ENCODE results near the gene TAT. TPM values are rescaled to one million over a fixed set of nuclear protein-coding genes. Genes with fewer than 3 reads are reported as not detected.

The TAT gene
- total RNA-seq, result 1 to 10 TPM in 1 of 3 donors, under 1 TPM in 2; 0.51 to 1.9 (median 0.72) TPM
- long read RNA-seq, donor 1, partial matches to known transcripts, result 1 of 1 reads
- long read RNA-seq, donor 1, other reads (novel, unspliced or antisense), result 0 of 1 reads
- long read RNA-seq, donor 2, result 0 reads

DNA sequence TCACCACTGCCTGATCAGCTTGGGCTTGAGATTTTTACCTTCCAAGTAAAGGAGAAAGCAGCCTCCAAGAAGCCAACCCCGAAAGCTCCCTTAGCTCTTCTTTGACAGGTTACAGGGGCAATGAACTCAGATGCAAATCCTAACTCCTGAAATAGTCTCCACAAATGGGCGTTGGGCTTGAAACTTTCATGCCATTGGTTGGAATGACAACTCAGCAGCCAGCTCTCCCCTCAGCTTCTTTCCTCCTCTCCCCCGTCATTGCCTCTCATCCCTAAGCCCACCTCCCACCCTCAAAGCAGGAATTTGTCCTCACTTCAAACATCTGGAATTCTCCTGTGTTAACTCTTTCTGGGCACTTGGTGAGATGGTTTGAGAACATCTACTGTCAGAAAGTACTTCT is at the start of gene TAT:
TSS of gene TAT (minus strand) at position 122 of the 400 bp plus-strand sequence. CDS start 677 bp downstream, outside the sequence.
- no peak for ATAC-seq

GRCh38 chr16:71626018-71626857 is 49.3 kb upstream of the TAT start, which contains the start of gene MARVELD3:
Gene MARVELD3, plus strand, starts transcription at chr16:71626184. Its CDS starts 46 bp downstream, at chr16:71626230.
- ATAC-seq (peak; percentile 70), DNase-seq (peak; percentile 89 to 97 (median 97))
- intact Hi-C loops (cut with DNase I, micrococcal nuclease), result no loop called here
- no peaks in the 10 kb centered on the region for H3K36me3 ChIP-seq (ENCODE audit: low read depth)
- H3K9me3 ChIP-seq, result no peaks in the 10 kb centered on the region
- peaks cover 8% of the 10 kb centered on the region for H3K4me1 ChIP-seq (ENCODE audit: low read depth)
- peak within 1 kb of the TSS; percentile 63 for H3K4me3 ChIP-seq
- TF ChIP-seq, protein P1, sequence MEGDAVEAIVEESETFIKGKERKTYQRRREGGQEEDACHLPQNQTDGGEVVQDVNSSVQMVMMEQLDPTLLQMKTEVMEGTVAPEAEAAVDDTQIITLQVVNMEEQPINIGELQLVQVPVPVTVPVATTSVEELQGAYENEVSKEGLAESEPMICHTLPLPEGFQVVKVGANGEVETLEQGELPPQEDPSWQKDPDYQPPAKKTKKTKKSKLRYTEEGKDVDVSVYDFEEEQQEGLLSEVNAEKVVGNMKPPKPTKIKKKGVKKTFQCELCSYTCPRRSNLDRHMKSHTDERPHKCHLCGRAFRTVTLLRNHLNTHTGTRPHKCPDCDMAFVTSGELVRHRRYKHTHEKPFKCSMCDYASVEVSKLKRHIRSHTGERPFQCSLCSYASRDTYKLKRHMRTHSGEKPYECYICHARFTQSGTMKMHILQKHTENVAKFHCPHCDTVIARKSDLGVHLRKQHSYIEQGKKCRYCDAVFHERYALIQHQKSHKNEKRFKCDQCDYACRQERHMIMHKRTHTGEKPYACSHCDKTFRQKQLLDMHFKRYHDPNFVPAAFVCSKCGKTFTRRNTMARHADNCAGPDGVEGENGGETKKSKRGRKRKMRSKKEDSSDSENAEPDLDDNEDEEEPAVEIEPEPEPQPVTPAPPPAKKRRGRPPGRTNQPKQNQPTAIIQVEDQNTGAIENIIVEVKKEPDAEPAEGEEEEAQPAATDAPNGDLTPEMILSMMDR (IDR thresholded peaks at IDR 0.05), result no peak

More for the DNA sequence above, at the start of gene TAT:
- TF ChIP-seq, protein P1 (IDR thresholded peaks at IDR 0.05), result no peak
- Histone ChIP-seq H3K4me3 (no peak within 1 kb of the TSS), H3K4me1 (ENCODE audit: low read depth) (no peaks in the 10 kb centered on the region), H3K36me3 (ENCODE audit: low read depth) (no peaks in the 10 kb centered on the region), H3K9me3 (no peaks in the 10 kb centered on the region)
- intact Hi-C loops (cut with DNase I, micrococcal nuclease), result no loop called here
- DNase-seq, result no peak

GRCh38 chr16:71625113-71625850 is 48.4 kb upstream of the TAT start:
- TF ChIP-seq, protein P1 (IDR thresholded peaks at IDR 0.05), result no peak
- DNase-seq, result no peak
- intact Hi-C loops (cut with DNase I, micrococcal nuclease), result no loop called here

DNA sequence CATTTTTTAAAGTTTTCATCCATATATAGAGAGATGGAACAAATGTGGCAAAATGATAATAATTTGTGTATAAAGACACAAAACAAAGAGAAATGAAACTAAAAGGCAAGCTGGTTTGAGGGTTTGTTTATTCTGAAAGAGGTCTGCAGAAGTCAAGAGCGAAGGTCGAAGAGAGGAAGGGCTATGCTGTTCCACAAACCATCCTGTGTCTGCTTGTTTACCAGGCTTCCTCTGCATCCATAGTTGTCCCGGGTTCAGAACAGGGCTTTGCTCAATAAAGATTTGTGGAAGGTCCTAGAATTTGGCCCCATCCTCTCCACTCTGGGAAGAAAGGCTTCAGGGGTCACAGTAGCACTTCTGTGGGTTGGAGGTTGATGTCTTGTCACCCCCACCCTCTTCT is 46.7 kb upstream of the TAT start:
- no peaks in the 10 kb centered on the region for H3K36me3 ChIP-seq (ENCODE audit: low read depth)
- TF ChIP-seq, protein P1 (IDR thresholded peaks at IDR 0.05), result no peak
- ATAC-seq (no peak), DNase-seq (no peak)
- intact Hi-C loops (cut with DNase I, micrococcal nuclease), result no loop called here
- H3K9me3 ChIP-seq, result no peaks in the 10 kb centered on the region
- no peak overlapping the region for H3K4me3 ChIP-seq
- peaks cover 4% of the 10 kb centered on the region for H3K4me1 ChIP-seq (ENCODE audit: low read depth)

More at GRCh38 chr16:71625113-71625850, 48.4 kb upstream of the TAT start:
- ATAC-seq, result no peak
- H3K4me3 ChIP-seq, result no peak overlapping the region
- no peaks in the 10 kb centered on the region for H3K9me3 ChIP-seq
- H3K4me1 ChIP-seq (ENCODE audit: low read depth), result peaks cover 8% of the 10 kb centered on the region
- H3K36me3 ChIP-seq (ENCODE audit: low read depth), result no peaks in the 10 kb centered on the region

- DNase-seq (no peak), ATAC-seq (no peak)
- intact Hi-C loops (cut with DNase I, micrococcal nuclease), result no loop called here
- H3K36me3 ChIP-seq (ENCODE audit: low read depth), result no peaks in the 10 kb centered on the region
- TF ChIP-seq, protein P1 (IDR thresholded peaks at IDR 0.05), result no peak
- H3K4me3 ChIP-seq, result no peak overlapping the region
- H3K9me3 ChIP-seq, result no peaks in the 10 kb centered on the region
- H3K4me1 ChIP-seq (ENCODE audit: low read depth), result no peaks in the 10 kb centered on the region
Observed at GRCh38 chr16:71622088-71622487, 45.2 kb upstream of the TAT start.

Data from mucosa of descending colon (tissue), 3 donors.